Measurements from ENCODE around the gene WWOX. TPM values are rescaled to one million over a fixed set of nuclear protein-coding genes. Genes with fewer than 3 reads are reported as not detected.

WWOX gene
- total and polyA plus RNA-seq, 2 of the 8 experiments (the other 6 are each of a cell fraction or from before 2014, with no cell fraction given), result 5.4 to 16.7 TPM

DNA sequence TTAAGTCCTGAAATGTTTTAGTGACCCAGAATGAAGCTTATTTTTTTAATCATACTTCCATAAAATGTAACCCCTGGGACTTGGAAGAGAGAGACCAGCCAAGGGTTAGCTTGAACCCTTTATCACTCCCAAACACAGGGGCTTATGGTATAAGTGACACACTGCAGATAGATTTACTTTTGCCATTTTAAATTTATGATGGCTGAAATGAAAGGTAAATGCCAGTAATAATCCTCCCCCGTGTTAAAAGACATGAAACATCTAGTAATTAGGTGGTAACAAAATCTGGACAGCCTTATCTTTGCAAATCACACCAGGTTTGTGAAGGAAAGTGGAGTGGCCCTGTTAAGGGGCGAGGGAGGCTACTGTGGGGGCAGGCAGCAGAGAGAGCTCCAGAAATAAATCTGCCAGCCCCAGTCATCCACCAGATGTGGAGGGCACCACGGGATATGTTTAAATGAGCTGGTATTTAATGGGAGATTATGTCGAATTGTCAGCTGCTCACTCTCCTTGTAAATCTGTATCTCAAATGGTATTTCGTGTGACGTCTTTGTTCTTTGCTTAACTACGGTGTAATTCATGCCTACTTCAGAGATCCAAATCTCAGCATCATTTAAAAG, 326.5 kb downstream of the WWOX start (continued):
- TF ChIP-seq, protein P1, sequence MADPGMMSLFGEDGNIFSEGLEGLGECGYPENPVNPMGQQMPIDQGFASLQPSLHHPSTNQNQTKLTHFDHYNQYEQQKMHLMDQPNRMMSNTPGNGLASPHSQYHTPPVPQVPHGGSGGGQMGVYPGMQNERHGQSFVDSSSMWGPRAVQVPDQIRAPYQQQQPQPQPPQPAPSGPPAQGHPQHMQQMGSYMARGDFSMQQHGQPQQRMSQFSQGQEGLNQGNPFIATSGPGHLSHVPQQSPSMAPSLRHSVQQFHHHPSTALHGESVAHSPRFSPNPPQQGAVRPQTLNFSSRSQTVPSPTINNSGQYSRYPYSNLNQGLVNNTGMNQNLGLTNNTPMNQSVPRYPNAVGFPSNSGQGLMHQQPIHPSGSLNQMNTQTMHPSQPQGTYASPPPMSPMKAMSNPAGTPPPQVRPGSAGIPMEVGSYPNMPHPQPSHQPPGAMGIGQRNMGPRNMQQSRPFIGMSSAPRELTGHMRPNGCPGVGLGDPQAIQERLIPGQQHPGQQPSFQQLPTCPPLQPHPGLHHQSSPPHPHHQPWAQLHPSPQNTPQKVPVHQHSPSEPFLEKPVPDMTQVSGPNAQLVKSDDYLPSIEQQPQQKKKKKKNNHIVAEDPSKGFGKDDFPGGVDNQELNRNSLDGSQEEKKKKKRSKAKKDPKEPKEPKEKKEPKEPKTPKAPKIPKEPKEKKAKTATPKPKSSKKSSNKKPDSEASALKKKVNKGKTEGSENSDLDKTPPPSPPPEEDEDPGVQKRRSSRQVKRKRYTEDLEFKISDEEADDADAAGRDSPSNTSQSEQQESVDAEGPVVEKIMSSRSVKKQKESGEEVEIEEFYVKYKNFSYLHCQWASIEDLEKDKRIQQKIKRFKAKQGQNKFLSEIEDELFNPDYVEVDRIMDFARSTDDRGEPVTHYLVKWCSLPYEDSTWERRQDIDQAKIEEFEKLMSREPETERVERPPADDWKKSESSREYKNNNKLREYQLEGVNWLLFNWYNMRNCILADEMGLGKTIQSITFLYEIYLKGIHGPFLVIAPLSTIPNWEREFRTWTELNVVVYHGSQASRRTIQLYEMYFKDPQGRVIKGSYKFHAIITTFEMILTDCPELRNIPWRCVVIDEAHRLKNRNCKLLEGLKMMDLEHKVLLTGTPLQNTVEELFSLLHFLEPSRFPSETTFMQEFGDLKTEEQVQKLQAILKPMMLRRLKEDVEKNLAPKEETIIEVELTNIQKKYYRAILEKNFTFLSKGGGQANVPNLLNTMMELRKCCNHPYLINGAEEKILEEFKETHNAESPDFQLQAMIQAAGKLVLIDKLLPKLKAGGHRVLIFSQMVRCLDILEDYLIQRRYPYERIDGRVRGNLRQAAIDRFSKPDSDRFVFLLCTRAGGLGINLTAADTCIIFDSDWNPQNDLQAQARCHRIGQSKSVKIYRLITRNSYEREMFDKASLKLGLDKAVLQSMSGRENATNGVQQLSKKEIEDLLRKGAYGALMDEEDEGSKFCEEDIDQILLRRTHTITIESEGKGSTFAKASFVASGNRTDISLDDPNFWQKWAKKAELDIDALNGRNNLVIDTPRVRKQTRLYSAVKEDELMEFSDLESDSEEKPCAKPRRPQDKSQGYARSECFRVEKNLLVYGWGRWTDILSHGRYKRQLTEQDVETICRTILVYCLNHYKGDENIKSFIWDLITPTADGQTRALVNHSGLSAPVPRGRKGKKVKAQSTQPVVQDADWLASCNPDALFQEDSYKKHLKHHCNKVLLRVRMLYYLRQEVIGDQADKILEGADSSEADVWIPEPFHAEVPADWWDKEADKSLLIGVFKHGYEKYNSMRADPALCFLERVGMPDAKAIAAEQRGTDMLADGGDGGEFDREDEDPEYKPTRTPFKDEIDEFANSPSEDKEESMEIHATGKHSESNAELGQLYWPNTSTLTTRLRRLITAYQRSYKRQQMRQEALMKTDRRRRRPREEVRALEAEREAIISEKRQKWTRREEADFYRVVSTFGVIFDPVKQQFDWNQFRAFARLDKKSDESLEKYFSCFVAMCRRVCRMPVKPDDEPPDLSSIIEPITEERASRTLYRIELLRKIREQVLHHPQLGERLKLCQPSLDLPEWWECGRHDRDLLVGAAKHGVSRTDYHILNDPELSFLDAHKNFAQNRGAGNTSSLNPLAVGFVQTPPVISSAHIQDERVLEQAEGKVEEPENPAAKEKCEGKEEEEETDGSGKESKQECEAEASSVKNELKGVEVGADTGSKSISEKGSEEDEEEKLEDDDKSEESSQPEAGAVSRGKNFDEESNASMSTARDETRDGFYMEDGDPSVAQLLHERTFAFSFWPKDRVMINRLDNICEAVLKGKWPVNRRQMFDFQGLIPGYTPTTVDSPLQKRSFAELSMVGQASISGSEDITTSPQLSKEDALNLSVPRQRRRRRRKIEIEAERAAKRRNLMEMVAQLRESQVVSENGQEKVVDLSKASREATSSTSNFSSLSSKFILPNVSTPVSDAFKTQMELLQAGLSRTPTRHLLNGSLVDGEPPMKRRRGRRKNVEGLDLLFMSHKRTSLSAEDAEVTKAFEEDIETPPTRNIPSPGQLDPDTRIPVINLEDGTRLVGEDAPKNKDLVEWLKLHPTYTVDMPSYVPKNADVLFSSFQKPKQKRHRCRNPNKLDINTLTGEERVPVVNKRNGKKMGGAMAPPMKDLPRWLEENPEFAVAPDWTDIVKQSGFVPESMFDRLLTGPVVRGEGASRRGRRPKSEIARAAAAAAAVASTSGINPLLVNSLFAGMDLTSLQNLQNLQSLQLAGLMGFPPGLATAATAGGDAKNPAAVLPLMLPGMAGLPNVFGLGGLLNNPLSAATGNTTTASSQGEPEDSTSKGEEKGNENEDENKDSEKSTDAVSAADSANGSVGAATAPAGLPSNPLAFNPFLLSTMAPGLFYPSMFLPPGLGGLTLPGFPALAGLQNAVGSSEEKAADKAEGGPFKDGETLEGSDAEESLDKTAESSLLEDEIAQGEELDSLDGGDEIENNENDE (IDR thresholded peaks at IDR 0.05; ENCODE audit: insufficient replicate concordance, low read length), result no peak
- TF ChIP-seq RFX5 (IDR thresholded peaks at IDR 0.05; ENCODE audit: borderline replicate concordance, low read depth, low read length) (no peak), EP300 (IDR thresholded peaks at IDR 0.05; ENCODE audit: borderline replicate concordance in 1 of 2, low read depth in 2 of 2, low read length in 2 of 2) (no peak), POLR2A (IDR thresholded peaks at IDR 0.05; ENCODE audit: control extremely low read depth in 1 of 2, low read depth in 2 of 2, low read length in 2 of 2) (no peak), NRF1 (IDR thresholded peaks at IDR 0.05; ENCODE audit: low read depth, low read length) (no peak), SRF (IDR thresholded peaks at IDR 0.05; ENCODE audit: low read depth, low read length) (no peak), RAD21 (IDR thresholded peaks at IDR 0.05 in 1 of 2, conservative IDR thresholded peaks at IDR 0.05 in 1 of 2; ENCODE audit: low read depth in 2 of 2, low read length in 2 of 2) (no peak), SUZ12 (IDR thresholded peaks at IDR 0.05; ENCODE audit: low read length) (no peak), RXRA (IDR thresholded peaks at IDR 0.05; ENCODE audit: insufficient read depth, low read depth, low read length) (no peak)
- TF ChIP-seq, protein P2, sequence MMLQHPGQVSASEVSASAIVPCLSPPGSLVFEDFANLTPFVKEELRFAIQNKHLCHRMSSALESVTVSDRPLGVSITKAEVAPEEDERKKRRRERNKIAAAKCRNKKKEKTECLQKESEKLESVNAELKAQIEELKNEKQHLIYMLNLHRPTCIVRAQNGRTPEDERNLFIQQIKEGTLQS (IDR thresholded peaks at IDR 0.05; ENCODE audit: insufficient read depth, low read depth, low read length), result no peak

Data from H1 (cell line).